Putamen (tissue), 1 donor: ENCODE data around the gene UBTD2.
A peak's percentile ranks its signal among the peaks of the same experiment; 100 is the strongest.

Experiments used
- DNase-seq: peaks from one replicate; pipeline ENCODE4 v3.0.0-alpha.2; 2016; ENCODE audit warnings: low spot score

The UBTD2 gene

DNA sequence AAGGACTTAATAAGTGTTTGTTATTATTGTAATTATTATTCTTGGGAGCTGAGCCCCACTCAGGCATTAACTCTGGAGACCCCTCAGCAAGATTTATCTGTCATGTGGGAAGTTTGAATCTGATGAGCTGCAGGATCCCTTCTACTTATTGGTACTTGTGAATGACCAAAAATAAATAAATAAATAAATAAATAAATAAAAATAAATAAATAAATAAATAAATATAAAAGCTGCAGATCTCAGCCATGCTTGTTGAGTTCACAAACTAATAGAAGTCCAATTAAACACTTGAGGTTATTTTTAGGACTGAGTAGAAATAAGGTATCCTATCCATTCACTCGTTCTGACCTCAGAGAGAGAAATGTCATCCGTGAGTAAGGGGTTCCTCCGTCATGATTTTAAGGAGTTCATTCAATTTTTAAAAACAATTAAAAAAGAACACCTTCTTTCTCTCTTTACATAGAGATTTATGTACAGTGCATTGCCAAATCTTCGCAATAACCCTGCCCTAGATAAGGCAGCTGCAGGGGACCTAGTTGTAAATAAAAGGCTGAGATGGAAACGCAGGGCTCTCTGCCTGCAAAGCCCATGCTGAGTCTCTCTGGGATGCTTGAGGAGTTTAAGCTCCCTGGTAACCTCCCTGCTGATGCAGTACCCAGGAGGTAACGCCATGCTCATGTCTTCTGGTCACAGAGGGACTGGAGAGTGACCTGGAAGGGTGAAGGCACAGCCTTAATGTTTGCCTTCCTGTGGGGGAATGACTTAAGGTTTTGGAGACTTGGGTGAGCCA lies 88.4 kb downstream of the UBTD2 start:
- DNase-seq, result no peak

DNA sequence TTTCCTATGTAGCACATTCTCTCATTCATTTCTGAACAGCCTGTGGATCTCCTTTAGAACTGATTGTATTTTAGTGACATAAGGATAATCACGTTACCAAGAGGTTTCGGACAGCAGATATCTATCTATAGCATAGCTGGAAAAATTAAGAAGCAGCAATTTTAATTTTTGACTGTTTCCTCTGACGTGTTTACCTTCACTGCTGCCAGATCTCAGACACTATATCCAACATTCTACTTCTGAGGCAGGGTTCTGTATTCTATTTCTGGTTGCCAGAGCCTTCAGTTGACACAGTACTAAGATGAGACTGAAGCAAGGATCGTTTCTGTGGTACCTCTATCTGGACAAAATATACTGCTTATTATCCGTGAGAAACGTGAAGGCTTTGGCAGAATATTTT lies 89.7 kb downstream of the UBTD2 start, which contains the start of gene EFCAB9:
Gene EFCAB9, plus strand, starts transcription at position 301 of the 400 bp plus-strand sequence. Its CDS starts 1 bp downstream, at position 302.
- no peak for DNase-seq

GRCh38 chr5:172189693-172190296 lies 93.8 kb downstream of the UBTD2 start:
- no peak for DNase-seq

GRCh38 chr5:172188893-172189692 lies 94.5 kb downstream of the UBTD2 start:
- no peak for DNase-seq

- peak; percentile 89 for DNase-seq
These were observed 95.3 kb downstream of the UBTD2 start, which contains the start of gene STK10 for GRCh38 chr5:172188033-172188892. STK10 (minus strand) TSS chr5:172188224; CDS start chr5:172188042, 182 bp downstream.

GRCh38 chr5:172187118-172188032 lies 96.2 kb downstream of the UBTD2 start:
- no peak for DNase-seq

DNA sequence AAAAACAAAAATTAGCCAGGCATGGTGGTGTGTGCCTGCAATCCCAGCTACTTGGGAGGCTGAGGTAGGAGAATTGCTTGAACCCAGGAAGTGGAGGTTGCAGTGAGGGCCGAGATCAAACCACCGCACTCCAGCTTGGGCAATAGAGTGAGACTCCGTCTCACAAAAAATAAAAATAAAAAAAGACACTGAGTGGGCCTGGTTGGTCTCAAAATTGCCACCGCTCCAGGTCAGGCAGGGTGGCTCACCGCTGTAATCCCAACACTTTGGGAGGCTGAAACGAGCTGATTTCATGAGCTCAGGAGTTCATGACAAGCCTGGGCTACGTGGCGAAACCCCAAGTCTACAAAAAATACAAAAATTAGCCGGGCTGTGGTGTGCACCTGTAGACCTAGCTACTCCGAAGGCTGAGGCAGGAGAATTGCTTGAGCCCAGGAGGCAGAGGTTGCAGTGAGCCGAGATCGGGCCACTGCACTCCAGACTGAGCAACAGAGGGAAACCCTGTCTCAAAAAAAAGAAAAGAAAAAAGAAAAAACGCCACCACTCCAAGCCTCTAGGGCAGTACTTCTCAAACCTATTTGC lies 97.4 kb downstream of the UBTD2 start:
- DNase-seq, result no peak

- DNase-seq, result no peak
These were observed 98.5 kb downstream of the UBTD2 start for GRCh38 chr5:172185096-172185461.

GRCh38 chr5:172183881-172184280 lies 99.7 kb downstream of the UBTD2 start:
- DNase-seq, result no peak

DNA sequence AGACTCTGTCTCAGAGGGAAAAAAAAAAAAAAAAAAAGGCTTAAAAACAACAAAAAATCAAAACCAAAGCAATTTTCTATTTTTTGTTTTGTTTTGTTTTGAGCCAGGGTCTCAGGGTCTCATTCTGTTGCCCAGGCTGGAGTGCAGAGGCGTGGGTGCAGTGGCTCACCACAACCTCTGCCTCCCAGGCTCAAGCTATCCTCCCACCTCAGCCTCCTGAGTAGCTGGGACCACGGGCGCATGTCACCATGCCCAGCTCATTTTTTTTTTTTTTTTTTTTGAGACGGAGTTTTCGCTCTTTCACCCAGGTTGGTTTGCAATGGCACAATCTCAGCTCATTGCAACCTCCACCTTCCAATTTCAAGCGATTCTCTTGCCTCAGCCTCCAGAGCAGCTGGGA lies 101.3 kb downstream of the UBTD2 start:
- DNase-seq, result no peak

DNA sequence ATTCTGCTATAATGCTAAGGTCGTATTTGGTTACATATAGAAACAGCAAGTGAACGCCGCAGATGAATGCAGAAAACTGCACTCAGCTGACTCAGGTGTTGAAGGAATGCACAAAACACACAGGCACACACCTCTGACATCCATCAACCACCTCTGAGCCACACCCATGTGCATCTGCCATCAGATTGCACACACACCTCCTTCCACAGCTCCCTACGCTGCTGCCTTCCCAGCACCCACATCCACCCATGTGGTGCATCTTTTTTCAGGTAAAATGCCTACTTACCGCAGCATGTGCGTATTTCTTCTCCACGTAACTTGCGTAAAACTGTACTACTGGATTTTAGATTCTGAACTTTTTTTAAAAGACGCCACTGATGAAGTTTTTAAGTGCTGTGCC lies 102.6 kb downstream of the UBTD2 start:
- peak; percentile 68 for DNase-seq

DNA sequence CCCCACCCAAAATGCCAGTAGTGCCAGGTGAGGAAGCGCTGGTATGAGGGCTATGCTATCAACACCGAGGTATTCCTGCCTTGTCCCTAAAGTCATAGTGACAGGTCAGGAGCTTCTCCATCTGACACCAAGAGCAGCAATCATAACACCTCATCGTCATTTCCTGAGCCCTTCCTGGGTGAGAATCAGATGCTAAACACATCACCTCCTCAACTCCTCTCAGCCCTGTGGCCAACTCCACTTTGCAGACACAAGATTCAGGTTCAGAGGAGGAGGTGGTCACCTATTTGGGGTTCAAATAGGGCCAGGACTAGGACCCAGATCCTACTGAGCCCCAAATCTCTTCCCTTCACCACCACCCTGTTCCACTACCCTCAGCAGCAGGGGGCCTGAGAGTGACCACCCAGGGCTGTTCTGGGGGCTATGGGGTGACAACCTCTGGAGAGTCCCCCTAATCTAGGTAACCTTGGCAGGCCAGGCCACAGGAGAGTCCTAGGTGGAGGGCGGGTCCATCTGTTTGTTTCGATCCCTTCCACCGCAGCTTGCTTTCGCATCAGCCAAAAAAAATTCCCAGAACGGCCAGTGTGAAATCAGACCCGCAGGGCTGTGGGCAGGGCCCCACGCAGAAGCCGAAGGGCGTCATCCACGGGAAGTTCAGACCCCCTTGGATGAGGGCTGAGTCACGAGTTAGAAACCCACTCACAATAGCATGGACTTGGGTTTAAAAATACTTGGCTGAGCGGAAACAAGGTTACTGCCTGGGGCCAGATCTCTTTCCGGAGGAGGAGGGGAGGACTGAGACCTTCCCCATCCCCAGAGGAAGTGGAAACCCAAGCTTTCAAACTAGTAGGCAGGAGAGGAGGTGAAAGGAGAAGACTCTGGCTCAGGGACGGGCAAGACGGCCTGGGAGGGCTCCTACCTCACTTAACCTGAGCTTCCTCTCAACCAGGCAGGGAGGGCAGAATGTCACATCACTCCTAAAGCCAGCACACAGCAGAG lies 104.3 kb downstream of the UBTD2 start:
- peak; percentile 22 for DNase-seq

DNA sequence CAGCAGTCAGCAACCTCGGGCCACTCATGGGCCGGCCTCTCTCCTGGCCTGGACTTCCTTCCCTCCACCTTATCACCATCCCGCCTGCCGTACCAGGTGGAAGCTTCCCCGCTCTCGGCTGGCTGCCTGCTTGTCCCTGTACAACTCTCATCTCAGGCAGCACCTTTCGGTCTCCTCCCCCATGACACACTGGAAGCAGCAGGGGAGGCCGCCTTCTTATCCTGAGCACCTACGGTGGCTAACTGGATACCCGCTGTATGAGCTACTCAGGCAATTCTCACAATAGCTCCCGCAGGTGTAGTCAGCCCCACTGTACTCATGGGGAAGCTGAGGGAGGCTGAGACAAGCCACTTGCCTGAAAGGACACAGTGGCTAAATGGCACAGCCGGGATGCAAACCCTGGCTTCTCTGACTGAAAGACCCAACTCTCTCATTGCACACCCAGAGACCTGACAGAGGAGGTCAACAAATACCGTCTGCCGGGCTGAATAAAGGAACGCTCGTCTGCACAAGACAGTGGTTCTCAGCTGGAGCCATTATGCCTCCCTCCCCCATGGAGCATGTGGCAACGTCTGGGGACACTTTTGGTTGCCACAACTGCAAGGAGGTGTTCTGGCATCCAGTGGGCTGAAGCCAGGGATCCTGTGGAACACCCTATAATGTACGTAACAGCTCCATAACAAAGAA lies 105.1 kb downstream of the UBTD2 start:
- no peak for DNase-seq

- no peak for DNase-seq
These were observed 106.4 kb downstream of the UBTD2 start for GRCh38 chr5:172177176-172177575.

DNA sequence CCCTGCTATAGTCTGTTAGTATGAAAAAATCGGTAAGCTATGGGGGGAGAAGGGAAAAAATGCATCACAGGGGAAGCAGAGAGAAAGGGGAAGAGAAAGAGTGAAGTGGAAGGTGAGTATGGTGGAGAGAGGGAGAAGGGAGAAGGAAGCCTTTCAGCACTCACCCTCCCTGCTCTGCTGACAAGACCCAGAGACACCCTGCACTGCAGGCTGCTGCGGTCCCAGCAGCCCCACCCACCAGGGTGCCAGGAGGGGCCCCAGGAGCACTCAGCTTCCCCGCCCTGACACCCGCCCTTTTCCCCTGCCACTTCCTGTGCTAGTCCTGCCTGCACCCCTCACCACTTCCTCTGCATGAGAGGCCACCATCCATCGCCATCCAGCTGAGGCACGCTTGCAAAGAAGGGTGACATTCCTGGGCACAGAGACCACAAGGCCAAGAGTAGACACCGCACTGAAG lies 108.3 kb downstream of the UBTD2 start:
- no peak for DNase-seq

- DNase-seq, result no peak
These were observed 109.9 kb downstream of the UBTD2 start for GRCh38 chr5:172173564-172174153.

DNA sequence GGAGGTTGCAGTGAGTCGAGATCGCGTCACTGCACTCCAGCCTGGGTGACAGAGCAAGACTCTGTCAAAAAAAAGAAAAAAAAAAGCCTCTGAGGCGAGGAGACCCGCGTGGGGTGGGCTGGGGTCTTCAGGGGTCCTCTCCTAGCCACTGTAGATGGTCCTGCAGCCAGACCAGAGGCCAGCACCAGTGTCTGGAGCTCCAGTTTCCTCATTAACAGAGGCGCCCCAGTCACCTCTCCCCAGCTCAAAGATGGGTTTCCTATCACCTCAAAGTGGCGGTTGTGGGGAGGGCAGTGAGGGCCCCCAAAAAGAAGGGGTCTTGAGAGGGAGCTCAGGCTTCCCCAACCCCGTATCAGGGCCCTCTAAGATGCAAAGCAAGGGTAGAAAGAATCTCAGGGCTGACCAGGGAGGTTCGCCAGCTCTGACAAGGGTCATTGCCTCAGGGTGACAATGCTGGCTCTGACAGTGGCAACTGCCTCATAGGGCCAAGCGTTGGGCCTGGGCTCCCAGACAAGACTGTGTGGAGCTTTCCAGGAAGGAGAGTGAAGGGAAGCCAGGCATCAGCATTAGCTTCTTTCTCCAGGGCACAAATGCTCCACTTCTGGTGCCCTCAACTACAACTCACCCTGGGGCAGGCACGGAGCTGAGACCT lies 110.5 kb downstream of the UBTD2 start:
- DNase-seq, result peak; percentile 43
